Measurements from ENCODE around the gene SDC3. TPM values are rescaled to one million over a fixed set of nuclear protein-coding genes. Genes with fewer than 3 reads are reported as not detected.
A peak's percentile ranks its signal among the peaks of the same experiment; 100 is the strongest.

SDC3 gene
- total and polyA plus RNA-seq, 2 of the 8 experiments (the other 6 are each of a cell fraction or from before 2014, with no cell fraction given) = 7.0 to 27.0 TPM

- no peak overlapping the region for H2AFZ ChIP-seq (ENCODE audit: low read length)
- no peak for FAIRE-seq
- H3K79me1 ChIP-seq (ENCODE audit: low read depth, low read length) = no peaks in the 10 kb centered on the region
- H3K9me3 ChIP-seq (ENCODE audit: insufficient read depth in 2 of 2, low read depth in 1 of 2, low read length in 1 of 2) = no peaks in the 10 kb centered on the region
- peaks cover 1 to 20% (median 15%) of the 10 kb centered on the region in 4 experiments for H3K4me1 ChIP-seq (replicated peaks in 1 of 4; ENCODE audit: control insufficient read depth in 3 of 4, insufficient read depth in 4 of 4, low read length in 3 of 4)
- no peak overlapping the region for H3K9ac ChIP-seq (replicated peaks in 1 of 4; ENCODE audit: extremely low read depth in 1 of 4, low read depth in 3 of 4, low read length in 3 of 4)
- no peaks in the 10 kb centered on the region for H3K79me2 ChIP-seq (ENCODE audit: control insufficient read depth in 1 of 2, insufficient read depth in 2 of 2, low read length in 2 of 2)
- H3K4me3 ChIP-seq (ENCODE audit: extremely low read depth in 1 of 4, insufficient read depth in 2 of 4, low read depth in 3 of 4, low read length in 4 of 4) = no peak overlapping the region
- H2AK5ac ChIP-seq (ENCODE audit: low read depth, low read length) = no peak overlapping the region; the same call in 1 of the 2 replicates
- H3K4ac ChIP-seq (replicated peaks; ENCODE audit: insufficient read length, low read depth, low read length) = no peak overlapping the region
- H4K91ac ChIP-seq (replicated peaks; ENCODE audit: insufficient read length, low read length) = peak overlapping the region; percentile 93
- no peak overlapping the region for H4K8ac ChIP-seq (ENCODE audit: extremely low read depth, insufficient read depth, low read length)
- H3K23me2 ChIP-seq (ENCODE audit: low read depth, low read length) = no peaks in the 10 kb centered on the region
- H3K14ac ChIP-seq (ENCODE audit: insufficient read length) = no peak overlapping the region
- no peaks in the 10 kb centered on the region for H4K20me1 ChIP-seq (replicated peaks in 1 of 2; ENCODE audit: control insufficient read depth in 1 of 2, insufficient read depth in 2 of 2, low read length in 2 of 2)
- no peak overlapping the region for H4K5ac ChIP-seq (ENCODE audit: insufficient read length, low read depth, low read length)
- no peak overlapping the region for H2BK20ac ChIP-seq (ENCODE audit: low read length)
- H3K36me3 ChIP-seq (ENCODE audit: control insufficient read depth in 2 of 4, insufficient read depth in 4 of 4, low read length in 3 of 4) = no peaks in the 10 kb centered on the region
- ChIA-PET CTCF (ENCODE audit: partially characterized antibody) (interaction anchor here (0.7 to 6.2 kb wide), 20 partner anchors 9 to 127 kb away, joined by 3 to 56 read pairs (median 6); no protein-coding TSS in a partner anchor), POLR2A (ENCODE audit: partially characterized antibody) (interaction anchor here (0.6 to 1.3 kb wide), 7 partner anchors 9 to 63 kb away, joined by 3 to 5 read pairs (median 3); no protein-coding TSS in a partner anchor)
- no peak overlapping the region for H3K23ac ChIP-seq (ENCODE audit: insufficient read length)
- no peaks in the 10 kb centered on the region for H3K27me3 ChIP-seq (replicated peaks in 1 of 4; ENCODE audit: control insufficient read depth in 3 of 4, extremely low read depth in 1 of 4, insufficient read depth in 3 of 4, low read length in 3 of 4)
- no peak overlapping the region for H3K18ac ChIP-seq (ENCODE audit: extremely low read depth, low read length)
- no peak overlapping the region for H3K4me2 ChIP-seq (ENCODE audit: insufficient read depth in 1 of 2, low read depth in 2 of 2, low read length in 2 of 2)
- H3K56ac ChIP-seq (replicated peaks; ENCODE audit: insufficient read length, low read depth, low read length) = no peak overlapping the region
- no peak for DNase-seq (ENCODE audit: low read depth in 1 of 2, low spot score in 2 of 2)
- 0 out of 2 replicates have a peak overlapping the region, but pooled peaks have one; percentile 62 for H2BK12ac ChIP-seq (ENCODE audit: low read depth, low read length)
- no peak overlapping the region for H2BK120ac ChIP-seq (replicated peaks; ENCODE audit: low read depth, low read length)
- no peak overlapping the region for H3K27ac ChIP-seq (ENCODE audit: low read depth, low read length)
- no peak overlapping the region for H2BK5ac ChIP-seq (ENCODE audit: low read depth, low read length)
- WGBS, 2 experiments (ENCODE audit: extremely low coverage in 1 of 2, insufficient coverage in 1 of 2, insufficient read length in 1 of 2, insufficient replicate concordance in 2 of 2, low coverage in 1 of 2, low lambda C conversion rate in 2 of 2, missing lambda C conversion rate in 1 of 2) = 98% methylated on average over 6 of the region's 6 CpGs; no CpG with 5 or more reads in 1 of the 2 experiments
- no peak overlapping the region for H2BK15ac ChIP-seq (ENCODE audit: low read length)
- no peak for TF ChIP-seq SP4 (IDR thresholded peaks at IDR 0.05; ENCODE audit: low read length)
- TF ChIP-seq SIRT6 (IDR thresholded peaks at IDR 0.05; ENCODE audit: low read length) = no peak
- TF ChIP-seq HDAC6 (IDR thresholded peaks at IDR 0.05; ENCODE audit: low read depth, low read length) = no peak
- TF ChIP-seq CHD2 (IDR thresholded peaks at IDR 0.05; ENCODE audit: low read length) = no peak
- no peak for TF ChIP-seq KDM4A (IDR thresholded peaks at IDR 0.05; ENCODE audit: low read depth, low read length, severe bottlenecking)
- TF ChIP-seq RFX5 (IDR thresholded peaks at IDR 0.05; ENCODE audit: borderline replicate concordance, low read depth, low read length) = no peak
- no peak for TF ChIP-seq CTBP2 (IDR thresholded peaks at IDR 0.05; ENCODE audit: borderline replicate concordance, insufficient read depth, insufficient read length, low read length)
- no peak for TF ChIP-seq RXRA (IDR thresholded peaks at IDR 0.05; ENCODE audit: insufficient read depth, low read depth, low read length)
- TF ChIP-seq RNF2 (IDR thresholded peaks at IDR 0.05; ENCODE audit: borderline replicate concordance, low read depth, low read length, missing control alignments, poor library complexity, severe bottlenecking) = no peak
- TF ChIP-seq ATF2 (IDR thresholded peaks at IDR 0.05; ENCODE audit: low read length) = no peak
- TF ChIP-seq SAP30 (IDR thresholded peaks at IDR 0.05; ENCODE audit: insufficient read depth, insufficient replicate concordance, low read length) = no peak
- TF ChIP-seq NRF1 (IDR thresholded peaks at IDR 0.05; ENCODE audit: low read depth, low read length) = no peak
Measured at GRCh38 chr1:30846587-30846986, 62.0 kb downstream of the SDC3 start.
